ENCODE measurements around the gene XRN1.

XRN1 gene

GRCh38 chr3:142489572-142490323 is 41.9 kb upstream of the XRN1 start:
- no peak for TF ChIP-seq CTCF (conservative IDR thresholded peaks at IDR 0.05; ENCODE audit: low read depth, low read length)
- no peaks in the 10 kb centered on the region; the same call in 1 of the 2 replicates for H3K36me3 ChIP-seq (ENCODE audit: insufficient read depth)
- no peak overlapping the region for H2AFZ ChIP-seq (ENCODE audit: low read depth)
- no peak overlapping the region for H3K4me2 ChIP-seq
- H3K4me1 ChIP-seq (ENCODE audit: low read depth, poor library complexity, severe bottlenecking) = no peaks in the 10 kb centered on the region
- H3K27ac ChIP-seq = no peak overlapping the region
- H3K27me3 ChIP-seq (ENCODE audit: insufficient read depth, low read depth) = no peaks in the 10 kb centered on the region
- H3K4me3 ChIP-seq (IDR thresholded peaks at IDR 0.05; ENCODE audit: insufficient read depth, low read depth, low read length) = no peak overlapping the region
- H3K9ac ChIP-seq = no peak overlapping the region
- no peaks in the 10 kb centered on the region for H3K79me2 ChIP-seq (ENCODE audit: insufficient read depth, low read depth)
- no peaks in the 10 kb centered on the region for H4K20me1 ChIP-seq (ENCODE audit: insufficient read depth)

DNA sequence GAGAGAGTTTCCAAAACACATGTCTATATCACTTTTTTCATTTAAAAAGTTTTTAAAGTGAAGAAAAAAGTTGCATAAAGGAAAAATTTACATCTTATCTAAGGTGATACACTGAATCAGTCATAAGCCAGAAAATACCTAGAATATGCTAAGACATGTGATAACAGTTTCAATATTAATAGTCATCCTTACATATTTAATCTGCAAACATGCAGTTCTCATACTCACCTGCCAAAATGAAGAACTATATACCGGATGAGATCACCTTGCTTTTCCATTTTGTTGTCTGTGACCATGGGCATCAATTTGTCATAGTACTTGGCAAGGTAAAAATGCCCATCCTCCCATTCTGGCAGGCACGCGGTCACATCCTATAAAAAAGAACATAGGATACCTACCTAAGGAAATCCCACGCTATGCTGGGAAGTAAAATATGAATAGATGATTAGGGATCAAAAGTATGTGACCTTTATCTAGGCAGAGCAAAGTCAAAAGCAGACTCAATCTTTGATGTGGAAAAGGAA is 37.1 kb upstream of the XRN1 start:
- Histone ChIP-seq H4K20me1 (ENCODE audit: insufficient read depth) (no peaks in the 10 kb centered on the region), H3K36me3 (ENCODE audit: insufficient read depth) (peaks cover 13% of the 10 kb centered on the region; the same call in 1 of the 2 replicates), H3K9ac (no peak overlapping the region), H3K27me3 (ENCODE audit: insufficient read depth, low read depth) (no peaks in the 10 kb centered on the region), H3K4me1 (ENCODE audit: low read depth, poor library complexity, severe bottlenecking) (no peaks in the 10 kb centered on the region), H2AFZ (ENCODE audit: low read depth) (no peak overlapping the region), H3K27ac (no peak overlapping the region), H3K79me2 (ENCODE audit: insufficient read depth, low read depth) (no peaks in the 10 kb centered on the region), H3K4me2 (no peak overlapping the region), H3K4me3 (IDR thresholded peaks at IDR 0.05; ENCODE audit: insufficient read depth, low read depth, low read length) (no peak overlapping the region)
- no peak for TF ChIP-seq CTCF (conservative IDR thresholded peaks at IDR 0.05; ENCODE audit: low read depth, low read length)

GRCh38 chr3:142481196-142481595 is 33.4 kb upstream of the XRN1 start:
- Histone ChIP-seq H3K36me3 (ENCODE audit: insufficient read depth) (peaks cover 13% of the 10 kb centered on the region; the same call in 1 of the 2 replicates), H3K4me2 (no peak overlapping the region)

DNA sequence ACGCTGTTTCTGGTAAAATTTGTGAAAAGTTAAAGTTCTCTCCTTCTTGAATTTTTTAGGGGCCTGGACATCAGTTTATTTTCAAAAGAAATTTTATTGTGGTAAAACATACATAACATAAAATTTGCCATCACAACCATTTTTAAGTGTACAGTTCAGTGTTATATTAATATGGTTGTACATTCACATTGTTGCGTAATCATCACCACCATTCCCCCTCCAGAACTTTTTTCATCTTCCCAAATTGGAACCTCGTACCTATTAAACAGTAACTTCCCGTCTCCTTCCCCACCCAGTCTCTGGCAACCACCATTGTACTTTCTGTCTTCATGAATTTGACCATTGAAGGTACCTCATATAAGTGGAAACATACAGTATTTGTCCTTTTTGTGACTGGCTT is 23.0 kb upstream of the XRN1 start:
- Histone ChIP-seq H3K27me3 (ENCODE audit: insufficient read depth, low read depth) (no peaks in the 10 kb centered on the region), H3K9ac (no peak overlapping the region), H3K4me3 (IDR thresholded peaks at IDR 0.05; ENCODE audit: insufficient read depth, low read depth, low read length) (no peak overlapping the region), H3K79me2 (ENCODE audit: insufficient read depth, low read depth) (no peaks in the 10 kb centered on the region), H3K27ac (no peak overlapping the region), H4K20me1 (ENCODE audit: insufficient read depth) (no peaks in the 10 kb centered on the region), H3K4me1 (ENCODE audit: low read depth, poor library complexity, severe bottlenecking) (no peaks in the 10 kb centered on the region), H3K4me2 (no peak overlapping the region), H3K36me3 (ENCODE audit: insufficient read depth) (no peaks in the 10 kb centered on the region), H2AFZ (ENCODE audit: low read depth) (no peak overlapping the region)
- TF ChIP-seq CTCF (conservative IDR thresholded peaks at IDR 0.05; ENCODE audit: low read depth, low read length) = no peak

More at GRCh38 chr3:142481196-142481595, 33.4 kb upstream of the XRN1 start:
- no peak overlapping the region for H3K27ac ChIP-seq
- TF ChIP-seq CTCF (conservative IDR thresholded peaks at IDR 0.05; ENCODE audit: low read depth, low read length) = no peak
- no peaks in the 10 kb centered on the region for H3K79me2 ChIP-seq (ENCODE audit: insufficient read depth, low read depth)
- no peaks in the 10 kb centered on the region for H3K27me3 ChIP-seq (ENCODE audit: insufficient read depth, low read depth)
- no peak overlapping the region for H3K9ac ChIP-seq
- no peaks in the 10 kb centered on the region for H4K20me1 ChIP-seq (ENCODE audit: insufficient read depth)
- no peak overlapping the region for H2AFZ ChIP-seq (ENCODE audit: low read depth)
- no peaks in the 10 kb centered on the region for H3K4me1 ChIP-seq (ENCODE audit: low read depth, poor library complexity, severe bottlenecking)
- H3K4me3 ChIP-seq (IDR thresholded peaks at IDR 0.05; ENCODE audit: insufficient read depth, low read depth, low read length) = no peak overlapping the region

All from KMS-11 (cell line).